Stimulated activated naive CD8-positive, alpha-beta T cell treated with anti-CD3 and anti-CD28 coated beads, Interleukin-15, Interleukin-2, amounts not matched to agents 100 ng/mL and 50 ng/mL, for 24 hours (primary cell): Measurements from ENCODE around the gene FKBP6.
"Not testable (repeated sequence)": the region's sequence is repeated elsewhere in the genome, so short reads cannot be mapped to it uniquely, and the experiment has no call there.

ENCODE experiments used
- H3K27ac Mint-ChIP-seq: one replicate; pipeline ENCODE4 v1.8.0; 2021; ENCODE audit warnings: mild to moderate bottlenecking, mixed read lengths
- H3K27me3 Mint-ChIP-seq: one replicate; pipeline ENCODE4 v1.8.0; 2021; ENCODE audit warnings: mixed read lengths
- H3K36me3 Mint-ChIP-seq: one replicate; pipeline ENCODE4 v1.8.0; 2021; ENCODE audit warnings: low read depth, mixed read lengths
- H3K4me1 Mint-ChIP-seq: one replicate; pipeline ENCODE4 v1.8.0; 2021; ENCODE audit warnings: low read depth, mixed read lengths
- H3K4me3 Mint-ChIP-seq: one replicate; pipeline ENCODE4 v1.8.0; 2021; ENCODE audit warnings: mild to moderate bottlenecking, mixed read lengths
- H3K9me3 Mint-ChIP-seq: one replicate; pipeline ENCODE4 v1.8.0; 2021; ENCODE audit warnings: mixed read lengths

FKBP6 gene

GRCh38 chr7:73387908-73388414 lies 60.0 kb downstream of the FKBP6 start:
- Mint-ChIP-seq H3K4me1 (no peaks in the 10 kb centered on the region), H3K36me3 (peaks cover 9% of the 10 kb centered on the region), H3K27ac (no peak overlapping the region), H3K27me3 (peaks cover 9% of the 10 kb centered on the region), H3K9me3 (peaks cover 23% of the 10 kb centered on the region), H3K4me3 (no peak overlapping the region)

GRCh38 chr7:73391396-73391795 lies 63.4 kb downstream of the FKBP6 start:
- H3K27ac Mint-ChIP-seq = no peak overlapping the region

GRCh38 chr7:73394422-73394821 lies 66.5 kb downstream of the FKBP6 start:
- no peak overlapping the region for H3K4me3 Mint-ChIP-seq
- H3K9me3 Mint-ChIP-seq = peaks cover 5% of the 10 kb centered on the region
- H3K27me3 Mint-ChIP-seq = peaks cover 7% of the 10 kb centered on the region
- no peaks in the 10 kb centered on the region for H3K36me3 Mint-ChIP-seq
- H3K4me1 Mint-ChIP-seq = no peaks in the 10 kb centered on the region
- no peak overlapping the region for H3K27ac Mint-ChIP-seq

More at GRCh38 chr7:73391396-73391795, 63.4 kb downstream of the FKBP6 start:
- Mint-ChIP-seq H3K36me3 (peaks cover 4% of the 10 kb centered on the region), H3K9me3 (peaks cover 14% of the 10 kb centered on the region), H3K27me3 (peaks cover 7% of the 10 kb centered on the region), H3K4me1 (no peaks in the 10 kb centered on the region), H3K4me3 (no peak overlapping the region)

GRCh38 chr7:73395538-73396503 lies 67.9 kb downstream of the FKBP6 start:
- H3K36me3 Mint-ChIP-seq = no peaks in the 10 kb centered on the region
- H3K4me1 Mint-ChIP-seq = no peaks in the 10 kb centered on the region
- no peak overlapping the region for H3K27ac Mint-ChIP-seq
- H3K4me3 Mint-ChIP-seq = no peak overlapping the region
- H3K9me3 Mint-ChIP-seq = no peaks in the 10 kb centered on the region
- peaks cover 7% of the 10 kb centered on the region for H3K27me3 Mint-ChIP-seq

- Mint-ChIP-seq H3K4me3 (no peak overlapping the region), H3K27me3 (peaks cover 4% of the 10 kb centered on the region), H3K4me1 (no peaks in the 10 kb centered on the region)
Measured at GRCh38 chr7:73397521-73398281, 69.7 kb downstream of the FKBP6 start.

GRCh38 chr7:73399185-73400050 lies 71.5 kb downstream of the FKBP6 start:
- not testable (repeated sequence) for H3K27me3 Mint-ChIP-seq, H3K9me3 Mint-ChIP-seq, H3K4me3 Mint-ChIP-seq, H3K4me1 Mint-ChIP-seq, H3K36me3 Mint-ChIP-seq
- peak overlapping the region; percentile 34 for H3K27ac Mint-ChIP-seq

More at GRCh38 chr7:73397521-73398281, 69.7 kb downstream of the FKBP6 start:
- H3K27ac Mint-ChIP-seq = no peak overlapping the region
- H3K9me3 Mint-ChIP-seq = no peaks in the 10 kb centered on the region
- no peaks in the 10 kb centered on the region for H3K36me3 Mint-ChIP-seq

GRCh38 chr7:73404860-73405259 lies 76.9 kb downstream of the FKBP6 start:
- H3K27me3 Mint-ChIP-seq, H3K27ac Mint-ChIP-seq, H3K9me3 Mint-ChIP-seq, H3K4me3 Mint-ChIP-seq, H3K36me3 Mint-ChIP-seq, H3K4me1 Mint-ChIP-seq: not testable (repeated sequence)
